Thyroid gland (tissue), 4 donors: ENCODE data around the gene EPM2AIP1.

Experiments used
- CTCF ChIP-seq, 6 experiments: fragments of 200-600 bp in 3 of 6; fragments of 450-650 bp in 3 of 6; sonication (generic) in 3 of 6; IDR thresholded peaks; one replicate each; pipeline ENCODE4 v1.5.1; 2016 to 2019; ENCODE audit warnings: antibody characterized with exemption in 6 of 6, mild to moderate bottlenecking in 2 of 6, inconsistent platforms in 1 of 6, moderate library complexity in 1 of 6
- POLR2A ChIP-seq, 2 donors: fragments of 450-650 bp; IDR thresholded peaks; one replicate each; pipeline ENCODE4 v1.6.1; 2017; ENCODE audit warnings: antibody characterized with exemption in 2 of 2, mild to moderate bottlenecking in 2 of 2, moderate library complexity in 1 of 2

DNA sequence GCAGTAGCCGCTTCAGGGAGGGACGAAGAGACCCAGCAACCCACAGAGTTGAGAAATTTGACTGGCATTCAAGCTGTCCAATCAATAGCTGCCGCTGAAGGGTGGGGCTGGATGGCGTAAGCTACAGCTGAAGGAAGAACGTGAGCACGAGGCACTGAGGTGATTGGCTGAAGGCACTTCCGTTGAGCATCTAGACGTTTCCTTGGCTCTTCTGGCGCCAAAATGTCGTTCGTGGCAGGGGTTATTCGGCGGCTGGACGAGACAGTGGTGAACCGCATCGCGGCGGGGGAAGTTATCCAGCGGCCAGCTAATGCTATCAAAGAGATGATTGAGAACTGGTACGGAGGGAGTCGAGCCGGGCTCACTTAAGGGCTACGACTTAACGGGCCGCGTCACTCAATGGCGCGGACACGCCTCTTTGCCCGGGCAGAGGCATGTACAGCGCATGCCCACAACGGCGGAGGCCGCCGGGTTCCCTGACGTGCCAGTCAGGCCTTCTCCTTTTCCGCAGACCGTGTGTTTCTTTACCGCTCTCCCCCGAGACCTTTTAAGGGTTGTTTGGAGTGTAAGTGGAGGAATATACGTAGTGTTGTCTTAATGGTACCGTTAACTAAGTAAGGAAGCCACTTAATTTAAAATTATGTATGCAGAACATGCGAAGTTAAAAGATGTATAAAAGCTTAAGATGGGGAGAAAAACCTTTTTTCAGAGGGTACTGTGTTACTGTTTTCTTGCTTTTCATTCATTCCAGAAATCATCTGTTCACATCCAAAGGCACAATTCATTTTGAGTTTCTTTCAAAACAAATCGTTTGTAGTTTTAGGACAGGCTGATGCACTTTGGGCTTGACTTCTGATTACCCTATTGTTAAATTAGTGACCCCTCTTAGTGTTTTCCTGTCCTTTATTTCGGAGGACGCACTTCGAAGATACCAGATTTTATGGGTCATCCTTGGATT lies 674 bp upstream of the EPM2AIP1 start, which contains the start of gene MLH1:
- no peak for TF ChIP-seq CTCF (IDR thresholded peaks at IDR 0.05)
- TF ChIP-seq POLR2A (IDR thresholded peaks at IDR 0.05), result peak in 1 of 2 donors; percentile 90
